GM20431 (cell line): ENCODE results near the gene ISX.

ENCODE experiments used
- in situ Hi-C: fragments of 300-500 bp; cut with MseI, MboI; formaldehyde crosslinking; loops from one replicate; pipeline ENCODE4 v1.15.0; 2020; ENCODE audit warnings: low sequenced_read_pairs; ENCODE audit not compliant: unreplicated experiment

Gene ISX

DNA sequence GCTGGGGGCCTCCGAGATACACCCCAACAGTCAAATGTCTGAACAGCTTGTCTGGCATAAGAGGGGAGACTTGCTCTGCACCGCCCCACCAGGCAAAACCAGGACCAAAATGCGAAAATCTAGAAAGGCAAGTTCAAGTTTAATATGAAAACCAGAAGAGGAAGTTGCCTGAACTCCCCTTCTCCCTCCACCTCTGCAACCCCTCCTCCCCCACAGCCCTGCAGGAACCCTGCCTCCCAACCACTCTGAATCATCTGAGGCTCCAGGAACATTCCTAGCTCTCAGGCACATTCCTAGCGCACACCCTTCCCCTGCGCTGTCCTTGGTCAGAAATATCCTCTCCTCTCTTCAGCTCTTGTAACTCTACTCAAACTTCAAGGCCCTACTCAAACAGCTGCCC lies 36.7 kb downstream of the ISX start:
- in situ Hi-C loops: no loop called here

DNA sequence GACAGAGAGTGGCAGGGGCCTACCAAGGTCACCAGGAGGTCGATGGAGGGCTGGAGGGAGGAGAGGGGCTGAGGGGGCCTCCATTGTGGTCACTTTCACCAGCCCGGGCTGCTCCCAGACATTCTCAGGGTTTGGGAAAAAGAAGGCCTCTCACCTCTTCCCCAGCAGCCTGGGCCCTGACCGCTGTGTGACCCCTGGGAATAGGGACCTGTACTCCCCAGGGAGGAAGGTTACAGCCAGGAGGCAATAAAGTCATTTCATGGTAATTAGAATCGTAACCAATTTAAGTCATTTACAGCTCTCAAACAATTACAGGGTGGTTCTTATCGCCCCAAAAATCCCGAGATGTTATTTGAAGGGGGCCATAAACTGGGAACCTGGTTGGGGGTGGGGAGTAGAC lies 37.8 kb downstream of the ISX start:
- in situ Hi-C loops: no loop called here

DNA sequence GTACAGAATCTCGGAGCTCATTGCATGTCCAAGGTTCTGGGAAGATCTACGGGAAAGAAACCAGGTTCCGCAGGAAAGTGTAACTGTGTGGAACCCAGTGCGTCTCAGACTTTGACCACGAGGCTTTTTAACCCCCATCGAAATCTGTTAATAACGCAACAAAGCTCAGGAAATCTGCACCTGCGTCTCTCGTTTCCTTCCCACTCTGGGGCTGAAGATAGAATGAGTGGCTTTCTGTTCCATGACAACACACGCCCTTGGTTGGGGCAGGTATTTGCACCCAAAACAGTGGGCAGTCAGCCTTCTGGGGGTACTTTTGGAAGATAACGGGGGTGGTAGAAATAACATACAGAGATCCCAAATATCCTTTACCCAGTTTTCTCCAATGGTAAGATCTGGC lies 38.5 kb downstream of the ISX start:
- in situ Hi-C loops: no loop called here

DNA sequence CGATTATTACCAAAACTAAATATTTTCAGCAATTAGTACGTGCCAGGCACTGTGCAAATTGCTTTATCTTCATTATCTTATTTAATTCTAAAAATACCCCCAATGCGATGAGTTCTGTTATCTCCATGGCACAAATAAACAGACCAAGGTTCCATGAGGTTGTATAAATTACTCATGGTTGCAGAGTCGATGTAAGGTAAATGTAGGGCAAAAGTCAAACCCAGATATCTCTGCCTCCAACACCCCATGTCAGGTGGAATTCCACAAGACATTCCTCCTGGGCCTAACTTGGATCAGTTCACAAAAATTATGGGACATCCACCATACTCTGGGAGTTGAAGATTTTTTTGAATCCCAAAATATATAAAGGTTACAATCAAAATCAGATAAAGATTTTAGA lies 43.7 kb downstream of the ISX start:
- in situ Hi-C loops: no loop called here

DNA sequence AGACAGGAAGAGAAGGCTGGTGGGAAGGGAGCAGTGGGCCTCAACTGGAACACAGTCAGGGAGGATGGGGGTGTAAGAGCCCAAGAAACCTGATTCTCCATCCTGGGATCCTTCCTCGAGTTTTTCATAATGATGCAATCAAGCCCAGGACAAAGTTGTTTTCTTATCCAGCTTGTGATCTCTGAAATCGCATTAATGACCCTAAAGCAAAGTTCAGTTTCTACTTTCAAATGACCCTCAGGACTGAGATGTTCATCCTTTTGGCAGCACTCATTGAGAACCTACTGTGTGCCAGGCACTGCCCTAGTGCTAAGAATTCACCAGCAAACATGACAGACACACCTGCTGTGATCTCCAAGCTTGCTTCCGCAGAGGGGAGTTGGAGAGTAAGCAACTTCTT lies 45.3 kb downstream of the ISX start:
- in situ Hi-C loops: no loop called here

DNA sequence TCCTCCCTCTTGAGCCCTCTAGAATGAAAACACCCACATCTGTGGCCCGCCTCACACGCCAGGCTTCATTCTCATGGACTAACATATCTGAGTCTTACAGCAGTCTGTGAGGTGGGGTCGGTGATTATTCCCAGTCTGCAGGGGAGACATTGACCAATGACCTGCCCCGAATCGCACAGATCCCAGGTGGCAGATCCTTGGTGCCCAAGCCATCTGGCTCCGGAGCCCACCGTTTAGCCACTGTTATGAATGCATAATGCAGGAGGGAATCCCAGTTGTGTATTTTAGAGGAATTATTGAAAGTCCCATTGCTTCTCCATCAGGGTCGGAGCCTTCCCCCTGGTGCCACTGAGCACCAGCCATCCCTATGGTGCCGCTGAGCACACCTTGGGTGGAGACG lies 47.4 kb downstream of the ISX start:
- in situ Hi-C loops: no loop called here

DNA sequence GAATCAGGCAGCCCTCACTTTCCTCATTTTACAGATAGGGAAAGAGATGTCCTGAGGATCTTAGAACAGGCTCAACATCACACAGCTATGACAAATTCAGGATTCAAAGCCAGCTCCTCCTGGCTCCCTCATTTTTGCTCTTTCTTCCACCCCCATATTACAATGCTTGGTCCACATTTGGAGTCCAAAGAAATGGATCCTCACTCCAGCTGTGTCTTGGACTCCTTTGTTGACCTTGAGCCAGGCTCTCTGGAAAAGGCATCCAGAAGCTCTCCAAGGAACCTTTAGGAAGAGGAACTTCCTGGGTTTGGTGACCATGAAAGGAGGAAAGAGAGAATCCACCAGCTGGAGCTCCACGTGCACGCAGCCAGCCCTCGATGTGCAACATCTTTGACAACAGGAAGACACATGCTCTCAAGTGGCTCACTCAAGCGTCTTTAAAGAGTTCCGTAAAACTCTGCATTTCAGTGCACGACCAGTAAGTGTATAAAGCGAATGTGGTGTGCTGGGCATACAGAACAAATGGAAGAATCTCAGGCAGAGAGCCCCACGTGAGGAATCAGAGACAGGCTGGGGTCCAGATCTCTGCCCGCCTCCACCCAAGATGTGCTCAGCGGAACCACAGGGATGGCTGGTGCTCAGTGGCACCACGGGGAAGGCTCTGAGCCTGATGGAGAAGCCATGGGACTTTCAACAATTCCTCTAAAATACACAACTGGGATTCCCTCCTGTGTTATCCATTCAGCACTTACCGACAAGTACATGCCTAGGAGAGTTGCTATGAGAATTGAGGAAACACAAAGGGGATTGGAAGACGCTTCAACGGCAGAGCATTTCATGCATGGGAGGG lies 48.4 kb downstream of the ISX start:
- in situ Hi-C loops: no loop called here

DNA sequence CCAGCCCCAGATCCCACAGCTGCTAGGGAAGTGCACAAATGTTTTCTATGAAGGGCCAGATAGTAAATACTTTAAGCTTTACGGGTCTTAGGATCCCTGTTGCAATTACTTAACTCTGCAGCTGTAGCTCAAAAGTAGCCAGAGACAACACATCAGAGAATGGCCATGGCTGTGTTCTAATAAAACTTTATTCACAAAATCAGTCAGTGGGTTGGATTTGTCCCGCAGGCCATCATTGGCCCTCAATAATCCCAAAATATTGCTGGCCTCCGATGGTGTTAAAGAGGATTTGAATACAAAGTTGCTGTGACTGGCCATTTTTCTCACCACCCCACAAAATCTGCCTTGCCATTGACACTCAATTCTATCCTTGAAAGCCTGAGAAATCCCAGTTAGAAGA lies 49.6 kb downstream of the ISX start:
- in situ Hi-C loops: no loop called here

DNA sequence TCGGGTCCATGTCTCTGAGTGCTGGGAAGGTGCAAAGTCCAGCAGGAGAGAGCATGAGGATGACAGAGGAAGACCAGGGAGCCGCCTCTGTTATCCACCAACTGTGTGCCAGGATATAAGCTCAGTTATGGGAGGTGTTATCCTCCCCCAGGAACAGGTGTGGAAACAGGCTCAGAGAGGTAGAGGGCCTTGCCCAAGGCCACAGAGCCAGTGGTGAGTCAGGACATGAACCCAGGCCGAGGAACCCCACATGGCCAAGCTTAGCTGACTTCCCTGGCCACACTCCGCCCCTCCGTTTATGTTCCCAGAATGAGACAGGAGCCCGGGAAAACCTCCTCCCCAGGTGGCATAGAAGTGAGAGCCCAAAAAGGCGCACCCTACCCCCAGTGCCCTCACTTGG lies 50.3 kb downstream of the ISX start:
- in situ Hi-C loops: no loop called here

DNA sequence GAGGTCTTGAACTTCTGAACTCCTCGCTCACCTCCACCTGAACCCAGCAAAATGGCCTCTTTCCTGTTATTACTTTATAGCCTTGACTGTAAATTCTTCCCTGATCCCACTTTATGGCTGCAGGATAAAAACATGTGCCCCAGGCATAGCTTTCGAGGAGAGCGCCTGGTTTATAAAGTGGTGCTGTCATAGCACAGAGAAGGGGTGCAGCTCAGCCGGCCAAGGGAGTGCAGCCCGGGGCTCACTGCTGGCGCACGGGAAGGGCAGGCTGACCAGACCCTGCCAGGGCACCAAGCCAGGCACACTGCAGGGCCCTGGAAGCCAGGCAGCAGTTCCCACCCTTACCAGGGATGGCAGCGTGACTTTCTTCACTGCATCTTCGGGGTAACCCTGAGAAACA lies 50.9 kb downstream of the ISX start:
- in situ Hi-C loops: no loop called here

DNA sequence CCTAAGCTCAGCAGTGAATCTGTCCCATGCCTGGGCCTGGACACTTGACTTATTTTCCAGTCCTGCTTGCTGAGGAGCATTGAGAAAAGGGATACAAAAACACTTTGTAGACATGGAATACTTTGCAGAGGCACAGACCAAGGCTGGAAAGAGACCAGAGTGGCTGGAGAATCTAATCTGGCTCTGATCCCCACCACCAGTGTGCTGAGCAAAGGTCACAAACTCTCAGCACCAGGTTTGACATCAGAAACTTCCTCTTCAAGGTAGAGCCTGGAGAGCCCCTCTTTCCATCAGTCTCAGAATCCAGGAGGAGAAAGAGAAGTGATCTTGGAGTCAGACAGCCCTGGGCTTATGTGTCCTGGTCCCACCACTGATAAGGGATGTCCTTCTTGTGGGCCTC lies 53.5 kb downstream of the ISX start:
- in situ Hi-C loops: no loop called here

DNA sequence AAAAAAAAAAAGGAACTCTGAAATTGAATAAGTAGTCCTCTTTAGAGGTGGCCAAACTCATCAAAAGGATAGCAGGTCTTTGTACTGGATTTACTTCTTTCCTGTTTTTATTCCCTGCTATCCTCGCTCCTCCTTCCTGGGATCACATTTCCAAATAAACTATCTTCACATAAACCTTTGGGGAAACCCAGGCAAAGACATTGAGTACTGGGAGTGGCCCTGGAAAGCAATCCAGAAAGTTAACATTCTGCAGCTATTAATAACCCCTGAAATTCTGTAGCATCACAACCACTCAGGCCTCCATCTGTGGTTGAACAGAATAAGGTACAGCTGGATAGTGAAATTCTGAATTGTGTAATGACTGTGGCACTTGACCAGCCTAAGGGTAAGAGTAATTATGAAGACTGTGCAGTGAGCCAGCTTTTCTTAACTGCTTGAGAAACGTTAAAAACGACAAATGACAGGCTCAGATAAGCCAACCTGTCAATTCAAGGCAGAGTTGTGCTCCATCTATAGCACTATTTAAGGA lies 58.8 kb downstream of the ISX start:
- in situ Hi-C loops: no loop called here

DNA sequence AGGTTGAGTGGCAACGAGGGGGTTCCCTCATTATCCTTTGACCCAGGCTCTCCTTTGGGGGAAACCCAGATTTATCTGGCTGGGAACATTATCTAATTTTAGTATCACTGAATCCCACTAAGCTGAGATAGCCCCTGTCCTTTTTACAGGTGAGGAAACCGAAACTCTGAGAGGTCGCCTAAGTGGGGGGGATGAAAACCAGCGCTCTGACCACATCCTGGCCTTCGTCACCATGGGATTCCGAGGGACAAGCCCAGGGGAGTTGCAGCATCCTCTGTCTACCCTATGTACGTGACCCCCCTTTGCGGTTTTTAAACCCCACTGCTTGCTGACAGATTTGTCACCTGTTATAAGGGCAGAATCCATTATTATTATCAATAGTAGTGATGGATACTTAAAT lies 61.0 kb downstream of the ISX start:
- in situ Hi-C loops: no loop called here

DNA sequence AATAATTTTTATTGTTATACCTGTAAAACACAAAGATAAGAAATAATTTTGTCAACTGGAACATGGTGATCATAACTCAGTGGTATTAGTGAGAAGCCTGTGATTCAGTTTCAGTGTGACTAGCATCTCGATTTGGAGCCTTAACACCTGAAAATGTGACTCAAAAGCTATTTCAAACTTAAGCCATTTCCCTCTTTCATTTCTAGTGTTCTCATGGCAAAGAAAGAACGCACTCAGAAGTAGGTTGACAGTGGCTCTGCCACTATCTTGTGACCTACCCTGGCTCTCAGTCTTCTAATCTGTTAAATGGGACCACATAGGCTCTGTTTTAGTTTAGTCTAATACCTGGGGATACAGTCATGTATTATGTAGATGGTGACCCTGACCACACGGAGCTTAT lies 62.7 kb downstream of the ISX start:
- in situ Hi-C loops: no loop called here

DNA sequence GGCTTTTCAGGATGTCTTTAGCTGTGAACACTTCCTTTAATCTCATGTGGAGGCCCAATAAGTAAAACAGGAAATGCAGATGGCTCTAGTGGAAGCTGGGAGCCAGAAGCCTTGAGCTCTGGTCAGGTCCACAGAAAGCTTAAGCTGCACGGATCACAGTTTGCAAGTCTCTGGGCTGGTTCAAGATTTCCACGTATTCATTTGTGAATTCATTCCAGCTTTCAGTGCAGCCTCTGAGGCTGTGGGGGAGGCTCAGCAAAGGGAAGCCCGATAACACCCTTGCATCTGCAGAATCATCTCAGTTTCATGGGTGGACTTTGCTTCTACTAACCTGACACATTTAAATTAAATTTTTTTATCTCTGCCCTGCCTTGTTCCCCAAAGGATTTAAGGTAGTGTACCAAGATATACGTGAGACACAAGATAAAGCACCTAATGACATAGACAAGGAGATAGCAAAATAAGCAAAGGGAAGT lies 65.6 kb downstream of the ISX start:
- in situ Hi-C loops: no loop called here

DNA sequence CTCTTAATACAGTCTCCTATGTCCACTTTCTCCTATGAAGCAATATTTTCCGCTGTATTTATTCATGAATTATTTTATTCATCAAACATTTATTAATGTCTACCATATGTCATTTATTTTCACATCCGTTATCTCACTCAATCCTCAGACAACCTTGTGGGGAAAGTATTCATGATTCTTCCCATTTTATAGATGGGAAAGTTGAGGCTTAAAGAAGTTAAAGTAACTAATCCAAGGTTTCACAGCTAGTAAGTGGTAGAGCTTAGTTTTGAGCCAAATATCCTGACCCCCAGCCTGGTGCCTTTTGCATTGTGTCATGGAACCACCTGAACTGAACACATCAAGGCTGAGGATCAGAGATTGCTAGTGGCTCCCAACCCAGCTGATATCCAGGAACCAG lies 66.6 kb downstream of the ISX start:
- in situ Hi-C loops: no loop called here

DNA sequence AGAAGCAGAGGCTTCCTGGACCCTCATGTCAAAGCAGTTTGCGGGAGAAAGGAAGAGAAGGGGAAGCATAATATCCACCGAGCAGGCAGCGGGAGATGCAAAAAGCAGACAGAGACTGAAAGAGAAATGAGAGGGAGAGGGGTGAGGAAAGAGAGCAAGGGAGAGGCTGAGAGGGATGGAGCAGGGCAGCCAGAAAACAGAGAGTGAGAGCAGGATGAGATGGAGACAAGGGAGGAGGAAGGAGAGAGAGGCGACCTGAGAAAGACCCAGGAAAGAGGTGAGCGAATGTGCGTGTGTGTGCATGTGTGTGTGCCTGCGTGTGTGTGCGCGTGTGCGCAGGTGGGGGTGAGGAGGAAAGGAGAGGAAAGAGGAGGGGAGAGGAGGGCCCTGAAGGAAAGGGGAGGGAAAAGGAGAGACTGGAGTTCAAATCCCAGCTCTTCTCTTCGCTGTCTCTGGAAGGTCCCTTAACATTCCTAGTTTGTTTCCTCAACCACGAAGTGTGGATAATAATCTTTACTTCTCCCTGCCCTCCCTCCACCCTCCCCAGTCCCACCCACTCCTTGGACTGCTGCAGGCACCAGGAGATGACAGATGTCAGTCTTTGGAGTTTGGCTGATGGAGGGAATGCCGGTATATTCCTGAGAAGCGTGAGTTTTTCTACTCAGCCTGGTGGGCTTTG lies 67.9 kb downstream of the ISX start:
- in situ Hi-C loops: no loop called here

DNA sequence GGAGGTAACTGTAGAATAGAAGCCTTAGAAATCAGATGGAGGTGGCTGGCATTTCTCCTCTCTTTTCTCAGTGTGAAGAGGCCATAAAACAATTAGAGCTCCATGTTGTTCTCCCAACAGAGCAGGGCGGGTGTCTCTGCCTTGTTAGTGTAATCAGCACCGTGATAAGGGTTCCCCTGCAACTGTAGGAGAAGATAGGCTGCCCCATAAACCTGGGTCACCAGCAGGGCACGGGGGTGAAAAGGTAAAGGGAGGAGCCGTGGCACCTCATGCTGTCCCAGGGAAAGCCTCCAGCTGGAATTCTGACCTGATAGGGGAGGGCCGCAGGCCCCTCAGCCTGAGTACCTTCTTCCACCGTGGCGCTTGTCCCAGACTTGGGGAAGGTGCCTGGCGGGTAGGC lies 68.7 kb downstream of the ISX start:
- in situ Hi-C loops: no loop called here

DNA sequence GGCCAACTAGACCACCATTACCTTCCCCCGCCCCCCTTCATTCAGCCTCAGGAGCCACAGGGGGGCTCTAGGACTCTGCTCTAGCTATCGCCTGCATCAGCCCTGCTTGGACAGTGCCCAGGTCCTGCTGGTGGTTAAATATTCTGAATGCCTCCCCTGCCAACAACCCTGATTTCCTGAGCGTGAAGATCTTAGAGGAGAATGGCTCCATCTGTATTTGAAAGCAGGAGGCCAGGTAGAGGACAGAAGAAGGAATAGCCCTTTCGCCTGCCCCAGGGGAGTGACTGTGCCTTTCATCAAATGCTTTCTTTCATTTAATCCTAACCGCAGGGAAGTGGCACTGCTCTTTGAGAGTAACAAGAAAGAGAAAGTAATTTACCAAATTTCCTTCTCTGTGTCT lies 69.2 kb downstream of the ISX start:
- in situ Hi-C loops: no loop called here
